ENCODE results near the gene PLPPR1.

DNA sequence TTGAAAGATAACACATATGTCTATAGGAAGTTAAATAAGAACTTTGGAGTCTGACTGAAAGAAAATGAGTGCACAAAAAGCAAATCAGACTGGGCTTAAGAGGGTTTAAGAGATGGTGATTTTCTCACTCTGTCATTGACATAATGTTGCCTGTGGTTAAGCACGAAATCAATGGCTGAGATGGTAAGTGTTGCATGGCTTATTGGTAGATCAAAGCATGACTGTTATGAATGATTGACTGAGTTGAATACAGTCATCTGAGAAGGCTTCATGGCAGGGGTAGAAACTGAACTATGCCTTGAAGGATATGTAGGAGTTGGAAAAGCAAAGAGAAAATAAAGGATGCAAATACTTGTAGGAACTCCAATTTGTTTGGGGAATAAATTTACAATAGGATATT, 136.6 kb downstream of the PLPPR1 start:
- TF ChIP-seq ZNF232 (CRISPR knock-in tag; IDR thresholded peaks at IDR 0.05; ENCODE audit: borderline replicate concordance), result no peak
- TF ChIP-seq, protein P1, sequence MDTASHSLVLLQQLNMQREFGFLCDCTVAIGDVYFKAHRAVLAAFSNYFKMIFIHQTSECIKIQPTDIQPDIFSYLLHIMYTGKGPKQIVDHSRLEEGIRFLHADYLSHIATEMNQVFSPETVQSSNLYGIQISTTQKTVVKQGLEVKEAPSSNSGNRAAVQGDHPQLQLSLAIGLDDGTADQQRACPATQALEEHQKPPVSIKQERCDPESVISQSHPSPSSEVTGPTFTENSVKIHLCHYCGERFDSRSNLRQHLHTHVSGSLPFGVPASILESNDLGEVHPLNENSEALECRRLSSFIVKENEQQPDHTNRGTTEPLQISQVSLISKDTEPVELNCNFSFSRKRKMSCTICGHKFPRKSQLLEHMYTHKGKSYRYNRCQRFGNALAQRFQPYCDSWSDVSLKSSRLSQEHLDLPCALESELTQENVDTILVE (CRISPR knock-in tag; IDR thresholded peaks at IDR 0.05), result no peak
